SK-N-MC (cell line): ENCODE measurements around the gene KRT2.

Experiments used
- EZH2 ChIP-seq: fragments of 200-600 bp; sonication (generic); IDR thresholded peaks from one replicate; pipeline ENCODE4 v1.6.1; 2017; ENCODE audit warnings: antibody characterized with exemption
- POLR2AphosphoS5 ChIP-seq: IDR thresholded peaks from 2 replicates; pipeline ENCODE4 v1.6.1; 2012; ENCODE audit warnings: mild to moderate bottlenecking, low read depth, low read length, borderline replicate concordance

DNA sequence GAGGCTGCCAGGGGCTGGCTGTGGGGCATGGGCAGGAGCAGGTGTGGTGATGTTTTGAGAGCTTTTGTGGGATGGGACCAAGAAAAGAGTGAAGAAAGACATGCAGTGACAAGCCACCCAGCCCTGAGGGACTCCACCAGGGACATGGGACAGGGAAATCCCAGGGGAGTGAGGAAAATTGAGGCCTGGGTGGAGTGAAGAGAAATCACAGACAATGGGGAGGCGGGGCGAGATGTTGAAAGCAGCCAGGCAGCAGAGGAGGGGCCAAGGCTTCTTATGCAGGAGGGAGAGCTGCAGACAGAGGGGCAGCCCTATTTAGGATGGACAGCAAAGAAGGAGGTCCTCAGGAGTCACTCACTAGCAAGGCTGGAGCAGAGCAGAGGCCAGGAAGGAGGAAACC, 32.4 kb upstream of the KRT2 start:
- TF ChIP-seq POLR2AphosphoS5 (no peak), EZH2 (no peak)
